Astrocyte of the spinal cord (primary cell): ENCODE data around the gene ZNF628.

ENCODE experiments used
- DNase-seq: peaks from one replicate; pipeline ENCODE4 v3.0.0; 2011; ENCODE audit warnings: low read depth, low spot score
- H3K4me3 ChIP-seq: 2 replicates; pipeline ENCODE4 v1.5.1; 2011; ENCODE audit warnings: low read depth, mild to moderate bottlenecking, low read length, moderate library complexity
- in situ Hi-C: cut with HindIII; loops from 2 replicates; pipeline ENCODE4 v1.10.0; 2017; ENCODE audit warnings: low sequenced_read_pairs
- TF ChIP-seq, protein P1 (sequence below): IDR thresholded peaks from 2 replicates; pipeline ENCODE4 v1.5.1; 2012; ENCODE audit warnings: low read depth, mild to moderate bottlenecking, low read length, inconsistent platforms

The ZNF628 gene

GRCh38 chr19:55498246-55498840 lies 21.9 kb downstream of the ZNF628 start:
- no peak for DNase-seq
- TF ChIP-seq, protein P1, sequence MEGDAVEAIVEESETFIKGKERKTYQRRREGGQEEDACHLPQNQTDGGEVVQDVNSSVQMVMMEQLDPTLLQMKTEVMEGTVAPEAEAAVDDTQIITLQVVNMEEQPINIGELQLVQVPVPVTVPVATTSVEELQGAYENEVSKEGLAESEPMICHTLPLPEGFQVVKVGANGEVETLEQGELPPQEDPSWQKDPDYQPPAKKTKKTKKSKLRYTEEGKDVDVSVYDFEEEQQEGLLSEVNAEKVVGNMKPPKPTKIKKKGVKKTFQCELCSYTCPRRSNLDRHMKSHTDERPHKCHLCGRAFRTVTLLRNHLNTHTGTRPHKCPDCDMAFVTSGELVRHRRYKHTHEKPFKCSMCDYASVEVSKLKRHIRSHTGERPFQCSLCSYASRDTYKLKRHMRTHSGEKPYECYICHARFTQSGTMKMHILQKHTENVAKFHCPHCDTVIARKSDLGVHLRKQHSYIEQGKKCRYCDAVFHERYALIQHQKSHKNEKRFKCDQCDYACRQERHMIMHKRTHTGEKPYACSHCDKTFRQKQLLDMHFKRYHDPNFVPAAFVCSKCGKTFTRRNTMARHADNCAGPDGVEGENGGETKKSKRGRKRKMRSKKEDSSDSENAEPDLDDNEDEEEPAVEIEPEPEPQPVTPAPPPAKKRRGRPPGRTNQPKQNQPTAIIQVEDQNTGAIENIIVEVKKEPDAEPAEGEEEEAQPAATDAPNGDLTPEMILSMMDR, result no peak
- in situ Hi-C loops, result no loop called here
- no peak overlapping the region for H3K4me3 ChIP-seq

GRCh38 chr19:55500368-55500952 lies 24.0 kb downstream of the ZNF628 start:
- in situ Hi-C loops, result no loop called here
- no peak overlapping the region for H3K4me3 ChIP-seq
- DNase-seq, result no peak
- TF ChIP-seq, protein P1, result no peak

GRCh38 chr19:55502197-55502952 lies 26.0 kb downstream of the ZNF628 start:
- no peak overlapping the region for H3K4me3 ChIP-seq
- DNase-seq, result no peak
- TF ChIP-seq, protein P1, result no peak
- in situ Hi-C loops, result no loop called here

- no peak for DNase-seq
- TF ChIP-seq, protein P1, result no peak
- no peak overlapping the region for H3K4me3 ChIP-seq
- in situ Hi-C loops, result no loop called here
Measured at GRCh38 chr19:55503157-55503501, 26.7 kb downstream of the ZNF628 start.

GRCh38 chr19:55503502-55504251 lies 27.3 kb downstream of the ZNF628 start:
- in situ Hi-C loops, result no loop called here

GRCh38 chr19:55504252-55504603 lies 27.8 kb downstream of the ZNF628 start:
- TF ChIP-seq, protein P1, result no peak
- in situ Hi-C loops, result no loop called here
- H3K4me3 ChIP-seq, result no peak overlapping the region
- DNase-seq, result no peak

More at GRCh38 chr19:55503502-55504251, 27.3 kb downstream of the ZNF628 start:
- DNase-seq, result peak; percentile 90
- peak overlapping the region; percentile 48 for H3K4me3 ChIP-seq
- TF ChIP-seq, protein P1, result peak; percentile 95
